ENCODE data around the gene KIF19. TPM values are rescaled to one million over a fixed set of nuclear protein-coding genes. Genes with fewer than 3 reads are reported as not detected.
A peak's percentile ranks its signal among the peaks of the same experiment; 100 is the strongest.

Gene KIF19
- polyA plus RNA-seq, 3 donors: not detected

DNA sequence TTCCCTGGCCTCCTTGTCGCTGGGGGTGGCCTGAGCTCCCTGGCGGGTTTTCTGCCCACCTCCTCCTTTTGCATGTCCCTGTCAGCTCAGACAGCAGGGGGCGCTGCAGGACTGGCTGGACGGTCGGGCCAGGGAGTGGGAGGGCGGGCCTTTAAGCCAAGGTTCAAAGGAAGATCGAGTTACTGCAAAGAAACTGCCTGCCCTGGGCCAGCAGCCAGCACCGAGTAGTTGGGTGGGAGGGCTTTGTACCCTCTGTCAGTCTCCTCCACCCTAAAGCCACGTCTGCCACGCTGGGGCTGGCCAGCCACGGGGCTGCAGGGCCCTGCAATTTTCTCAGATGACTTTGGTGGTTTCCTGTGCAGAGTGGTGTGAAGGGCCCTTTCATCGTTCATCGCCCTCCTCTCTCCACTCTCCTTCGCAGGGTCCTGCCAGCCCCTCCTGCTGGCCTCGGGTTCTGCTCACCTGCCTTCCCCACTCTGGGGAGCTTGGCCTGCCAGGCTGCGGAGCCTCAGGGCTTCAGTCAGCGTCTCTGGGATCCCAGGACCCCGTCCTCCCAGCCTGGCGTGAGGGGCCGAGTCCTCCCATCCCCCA, 53.6 kb downstream of the KIF19 start:
- no peaks in the 10 kb centered on the region for H4K20me1 ChIP-seq (ENCODE audit: insufficient read depth, low read length)
- TF ChIP-seq CTCF (IDR thresholded peaks at IDR 0.05): peak; percentile 96
- H3K9me3 ChIP-seq (replicated peaks in 1 of 2; ENCODE audit: control insufficient read depth in 1 of 2, insufficient read depth in 1 of 2, low read length in 2 of 2): no peaks in the 10 kb centered on the region
- peak overlapping the region; percentile 56 for H3K4me2 ChIP-seq (replicated peaks; ENCODE audit: extremely low read depth, low read length, poor library complexity, severe bottlenecking)
- peak overlapping the region; percentile 53 for H2AFZ ChIP-seq (ENCODE audit: insufficient read depth, low read depth, low read length, poor library complexity, severe bottlenecking)
- H3K4me1 Mint-ChIP-seq: peaks cover 13% of the 10 kb centered on the region
- peak overlapping the region; percentile 19 for H3K9ac ChIP-seq (ENCODE audit: insufficient read depth, low read length, poor library complexity, severe bottlenecking)
- H3K4me1 ChIP-seq (ENCODE audit: control insufficient read depth in 1 of 2, insufficient read depth in 2 of 2, low read length in 2 of 2): peaks cover 8 to 15% of the 10 kb centered on the region in 2 donors
- H3K36me3 ChIP-seq (replicated peaks in 1 of 2; ENCODE audit: control insufficient read depth in 1 of 2, insufficient read depth in 2 of 2, low read length in 2 of 2): no peaks in the 10 kb centered on the region
- H3K9me3 Mint-ChIP-seq: no peaks in the 10 kb centered on the region
- intact Hi-C loops (cut with micrococcal nuclease): loop anchor here (1.0 to 10.0 kb wide), 10 partner anchors 77 to 485 kb away; partner anchors contain the start of gene RAB37 (in 2 of the 2)
- H3K27ac ChIP-seq (ENCODE audit: low read depth in 1 of 2, low read length in 2 of 2): no peak overlapping the region
- 13% methylated on average over 13 of the region's 20 CpGs for WGBS (ENCODE audit: insufficient coverage)
- no peak overlapping the region for H3K4me3 Mint-ChIP-seq
- H3K79me2 ChIP-seq (ENCODE audit: insufficient read depth, low read length): no peaks in the 10 kb centered on the region
- H3K27me3 ChIP-seq (ENCODE audit: control insufficient read depth in 2 of 2, insufficient read depth in 2 of 2, low read length in 2 of 2): no peaks in the 10 kb centered on the region
- DNase-seq: peak; percentile 76 to 84 (median 84)
- H3K27me3 Mint-ChIP-seq (ENCODE audit: low read depth in 3 of 3): peaks cover 7 to 12% (median 8%) of the 10 kb centered on the region in 3 donors
- peak overlapping the region in 1 of 3 experiments; percentile 43 for H3K4me3 ChIP-seq (replicated peaks in 1 of 3; ENCODE audit: low read depth in 2 of 3, low read length in 3 of 3)
- no peak overlapping the region for H3K27ac Mint-ChIP-seq
- H3K36me3 Mint-ChIP-seq: no peaks in the 10 kb centered on the region

DNA sequence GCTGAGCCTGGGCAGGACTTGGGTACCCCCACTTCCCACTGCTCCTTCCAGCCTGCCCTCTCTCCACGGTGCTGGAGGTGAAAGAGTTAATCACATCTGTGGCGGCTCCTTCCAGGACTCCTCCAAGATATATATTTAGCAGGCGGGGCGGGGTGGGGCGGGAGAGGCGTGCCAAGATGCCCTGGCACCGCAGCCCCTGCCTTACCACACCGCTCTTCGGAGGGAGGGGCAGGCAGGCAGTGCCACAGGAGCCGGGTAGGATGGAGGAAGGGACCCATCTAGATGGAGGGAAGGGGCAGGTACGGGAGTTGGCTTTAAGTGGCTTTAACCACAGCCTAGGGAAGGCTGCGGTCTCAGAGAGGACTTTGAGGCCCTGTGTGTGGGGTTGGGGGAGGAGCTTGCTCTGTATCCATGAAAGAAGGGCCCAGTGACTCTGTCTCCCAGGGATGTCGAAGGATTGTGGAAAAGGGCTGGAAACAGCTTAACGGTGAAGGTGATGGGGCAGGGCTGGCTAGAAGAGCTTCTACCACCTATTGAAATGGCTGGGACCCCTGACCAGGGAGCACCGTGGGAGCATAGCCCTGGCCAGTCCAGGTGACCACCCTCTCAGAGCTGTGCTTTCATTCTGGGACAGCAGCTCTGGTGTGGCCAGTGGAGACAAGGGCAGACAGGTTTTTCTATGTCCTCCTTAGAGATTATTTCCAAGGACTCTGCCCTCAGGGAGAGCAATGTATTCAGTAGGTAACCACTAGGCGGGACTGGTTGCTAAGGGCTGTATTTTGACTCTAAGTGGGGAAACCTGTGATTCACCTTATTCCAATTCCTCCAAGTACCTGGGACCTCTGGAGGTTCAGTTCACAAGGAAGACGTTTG, 54.3 kb downstream of the KIF19 start:
- H3K9me3 Mint-ChIP-seq: no peaks in the 10 kb centered on the region
- no peak overlapping the region for H3K4me3 Mint-ChIP-seq
- H3K4me1 Mint-ChIP-seq: peaks cover 13% of the 10 kb centered on the region
- Histone ChIP-seq H3K4me3 (replicated peaks in 1 of 3; ENCODE audit: low read depth in 2 of 3, low read length in 3 of 3) (peak overlapping the region in 1 of 3 experiments; percentile 43), H2AFZ (ENCODE audit: insufficient read depth, low read depth, low read length, poor library complexity, severe bottlenecking) (peak overlapping the region; percentile 53), H3K27ac (ENCODE audit: low read depth in 1 of 2, low read length in 2 of 2) (no peak overlapping the region), H3K27me3 (ENCODE audit: control insufficient read depth in 2 of 2, insufficient read depth in 2 of 2, low read length in 2 of 2) (no peaks in the 10 kb centered on the region), H3K9me3 (replicated peaks in 1 of 2; ENCODE audit: control insufficient read depth in 1 of 2, insufficient read depth in 1 of 2, low read length in 2 of 2) (no peaks in the 10 kb centered on the region), H3K79me2 (ENCODE audit: insufficient read depth, low read length) (no peaks in the 10 kb centered on the region), H4K20me1 (ENCODE audit: insufficient read depth, low read length) (no peaks in the 10 kb centered on the region), H3K4me2 (replicated peaks; ENCODE audit: extremely low read depth, low read length, poor library complexity, severe bottlenecking) (peak overlapping the region; percentile 56), H3K9ac (ENCODE audit: insufficient read depth, low read length, poor library complexity, severe bottlenecking) (no peak overlapping the region), H3K36me3 (replicated peaks in 1 of 2; ENCODE audit: control insufficient read depth in 1 of 2, insufficient read depth in 2 of 2, low read length in 2 of 2) (no peaks in the 10 kb centered on the region), H3K4me1 (ENCODE audit: control insufficient read depth in 1 of 2, insufficient read depth in 2 of 2, low read length in 2 of 2) (peaks cover 8 to 15% of the 10 kb centered on the region in 2 donors)
- 42% methylated on average over 8 of the region's 17 CpGs for WGBS (ENCODE audit: insufficient coverage)
- no peak for TF ChIP-seq CTCF (IDR thresholded peaks at IDR 0.05)
- DNase-seq: no peak
- H3K36me3 Mint-ChIP-seq: no peaks in the 10 kb centered on the region
- peak overlapping the region in 3 of 7 donors; percentile 26 to 58 (median 46) for H3K27ac Mint-ChIP-seq
- peaks cover 10 to 12% (median 11%) of the 10 kb centered on the region in 3 donors for H3K27me3 Mint-ChIP-seq (ENCODE audit: low read depth in 3 of 3)
- intact Hi-C loops (cut with micrococcal nuclease): loop anchor here in 1 of 2 donors (2.0 kb wide), 1 partner anchor 154 kb away; no protein-coding TSS in a partner anchor

Measured in CD14-positive monocyte (primary cell).